ENCODE results near the gene AOPEP. TPM values are rescaled to one million over a fixed set of nuclear protein-coding genes. Genes with fewer than 3 reads are reported as not detected.

AOPEP gene
- total RNA-seq, 2 experiments from 2014 or later = 10.7 to 12.2 TPM

DNA sequence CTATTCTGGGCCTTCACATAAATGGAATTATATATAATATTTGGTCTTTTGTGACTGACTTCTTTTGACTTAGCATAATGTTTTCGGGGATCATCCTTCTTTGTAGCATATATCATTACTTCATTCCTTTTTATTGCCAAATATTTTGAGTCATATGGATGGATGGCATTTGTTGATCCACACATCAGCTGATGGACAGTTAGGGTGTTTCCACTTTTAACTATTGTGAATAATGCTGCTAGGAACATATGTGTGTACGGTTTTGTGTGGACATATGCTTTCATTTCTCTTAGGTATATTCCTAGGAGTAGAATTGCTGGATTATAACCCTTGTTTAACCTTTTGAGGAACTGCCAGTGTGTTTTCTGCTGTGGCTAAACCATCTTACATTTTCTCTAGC, 341.4 kb downstream of the AOPEP start:
- no peak overlapping the region for H3K4me3 Mint-ChIP-seq
- intact Hi-C loops (cut with micrococcal nuclease) = no loop called here
- H3K9me3 Mint-ChIP-seq = no peaks in the 10 kb centered on the region
- CTCF ChIA-PET = no interaction called here
- H3K27me3 Mint-ChIP-seq = no peaks in the 10 kb centered on the region
- H3K27ac Mint-ChIP-seq = no peak overlapping the region
- POLR2A ChIA-PET = no interaction called here
- DNase-seq = no peak
- no peaks in the 10 kb centered on the region for H3K4me1 Mint-ChIP-seq (ENCODE audit: low read depth)
- peaks cover 4% of the 10 kb centered on the region for H3K36me3 Mint-ChIP-seq

DNA sequence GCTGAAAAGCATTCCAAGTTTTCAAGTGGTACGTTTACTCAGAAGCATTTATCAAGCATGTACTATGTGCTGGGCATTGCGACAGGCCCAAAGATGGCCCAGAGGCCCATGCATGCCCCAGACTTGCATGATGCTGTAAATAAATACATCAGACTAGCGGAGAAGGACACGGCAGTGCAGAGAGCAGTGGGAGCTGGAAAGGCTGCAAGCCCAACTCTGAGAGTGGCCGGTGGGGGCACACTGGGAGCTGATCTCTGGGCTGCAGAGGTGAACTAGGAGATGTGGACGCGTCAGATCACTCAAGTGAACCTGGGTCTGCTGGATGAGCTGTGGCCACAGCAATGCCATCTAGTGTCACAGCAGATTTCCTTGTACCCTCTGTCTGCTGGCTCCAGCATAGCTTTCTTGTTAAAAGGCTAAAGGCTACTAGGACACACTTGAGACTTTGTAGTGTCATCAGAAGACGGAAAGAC, 344.1 kb downstream of the AOPEP start:
- ChIA-PET CTCF (no interaction called here), POLR2A (no interaction called here)
- Mint-ChIP-seq H3K9me3 (no peaks in the 10 kb centered on the region), H3K27ac (no peak overlapping the region), H3K27me3 (no peaks in the 10 kb centered on the region), H3K36me3 (no peaks in the 10 kb centered on the region), H3K4me1 (ENCODE audit: low read depth) (no peaks in the 10 kb centered on the region), H3K4me3 (no peak overlapping the region)
- intact Hi-C loops (cut with micrococcal nuclease) = no loop called here
- no peak for DNase-seq

DNA sequence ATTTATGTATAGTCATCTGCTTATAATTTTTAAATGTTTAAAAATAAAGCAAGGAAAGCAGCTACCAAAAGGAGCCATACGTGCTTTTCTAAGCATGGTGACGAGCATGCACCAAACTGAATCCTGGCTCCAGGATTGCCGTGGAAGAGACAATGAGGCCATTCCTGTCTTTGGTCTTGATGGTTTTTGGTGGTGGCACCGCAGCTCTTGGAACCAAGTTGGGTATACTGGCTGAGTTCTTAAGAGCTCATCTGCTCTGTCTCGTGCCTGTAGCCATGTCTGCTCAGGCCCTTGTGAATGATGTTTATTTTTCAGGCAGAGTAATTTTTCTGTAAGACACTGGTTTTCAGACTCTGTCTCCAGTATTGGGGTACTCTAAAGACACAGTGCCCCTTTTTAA, 345.0 kb downstream of the AOPEP start:
- no peak overlapping the region for H3K27ac Mint-ChIP-seq
- no peak for DNase-seq
- no peaks in the 10 kb centered on the region for H3K36me3 Mint-ChIP-seq
- intact Hi-C loops (cut with micrococcal nuclease) = no loop called here
- H3K9me3 Mint-ChIP-seq = no peaks in the 10 kb centered on the region
- H3K4me1 Mint-ChIP-seq (ENCODE audit: low read depth) = no peaks in the 10 kb centered on the region
- no peaks in the 10 kb centered on the region for H3K27me3 Mint-ChIP-seq
- ChIA-PET POLR2A (no interaction called here), CTCF (interaction anchor here (1.9 kb wide), 1 partner anchor 56 kb away, joined by 5 read pairs; no protein-coding TSS in a partner anchor)
- H3K4me3 Mint-ChIP-seq = no peak overlapping the region

GRCh38 chr9:95071925-95072324, 345.4 kb downstream of the AOPEP start:
- ChIA-PET POLR2A (no interaction called here), CTCF (interaction anchor here (0.9 to 1.9 kb wide), 2 partner anchors 55 to 265 kb away, joined by 3 to 5 read pairs; no protein-coding TSS in a partner anchor)
- no peaks in the 10 kb centered on the region for H3K36me3 Mint-ChIP-seq
- no peaks in the 10 kb centered on the region for H3K27me3 Mint-ChIP-seq
- intact Hi-C loops (cut with micrococcal nuclease) = no loop called here
- H3K27ac Mint-ChIP-seq = no peak overlapping the region
- no peaks in the 10 kb centered on the region for H3K9me3 Mint-ChIP-seq
- no peak overlapping the region for H3K4me3 Mint-ChIP-seq
- DNase-seq = no peak
- H3K4me1 Mint-ChIP-seq (ENCODE audit: low read depth) = no peaks in the 10 kb centered on the region

- CTCF ChIA-PET = interaction anchor here (0.9 to 1.9 kb wide), 2 partner anchors 54 to 263 kb away, joined by 3 to 5 read pairs; no protein-coding TSS in a partner anchor
- no peaks in the 10 kb centered on the region for H3K4me1 Mint-ChIP-seq (ENCODE audit: low read depth)
- H3K27me3 Mint-ChIP-seq = no peaks in the 10 kb centered on the region
- no peak overlapping the region for H3K27ac Mint-ChIP-seq
- intact Hi-C loops (cut with micrococcal nuclease) = no loop called here
- no peaks in the 10 kb centered on the region for H3K36me3 Mint-ChIP-seq
- POLR2A ChIA-PET = no interaction called here
- no peak overlapping the region for H3K4me3 Mint-ChIP-seq
- no peaks in the 10 kb centered on the region for H3K9me3 Mint-ChIP-seq
- DNase-seq = no peak
Measured at GRCh38 chr9:95073042-95073607, 346.6 kb downstream of the AOPEP start.

GRCh38 chr9:95073918-95074317, 347.4 kb downstream of the AOPEP start:
- no peak for DNase-seq
- ChIA-PET POLR2A (no interaction called here), CTCF (no interaction called here)
- H3K4me1 Mint-ChIP-seq (ENCODE audit: low read depth) = no peaks in the 10 kb centered on the region
- intact Hi-C loops (cut with micrococcal nuclease) = no loop called here
- H3K27ac Mint-ChIP-seq = no peak overlapping the region
- H3K4me3 Mint-ChIP-seq = no peak overlapping the region
- H3K27me3 Mint-ChIP-seq = no peaks in the 10 kb centered on the region
- H3K9me3 Mint-ChIP-seq = no peaks in the 10 kb centered on the region
- no peaks in the 10 kb centered on the region for H3K36me3 Mint-ChIP-seq

DNA sequence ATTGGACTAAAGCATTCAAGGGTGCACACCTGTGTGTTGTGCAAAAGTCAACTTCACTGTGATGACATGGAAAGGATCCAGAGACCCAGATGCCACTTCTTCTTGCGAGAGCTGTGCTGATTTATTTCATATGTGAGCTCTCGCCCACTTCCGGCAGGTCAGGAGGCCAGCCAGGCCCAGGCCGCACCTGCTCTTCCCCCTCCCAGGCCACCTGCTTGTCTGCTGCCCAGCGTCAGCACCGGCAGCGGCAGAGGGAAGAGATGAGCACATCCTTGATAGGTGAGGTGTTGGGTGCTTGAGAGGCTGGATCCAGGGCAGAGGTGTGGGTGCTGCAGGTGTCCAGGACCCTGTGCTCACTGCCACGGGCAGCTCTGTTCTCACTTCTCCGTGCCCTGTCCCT, 348.1 kb downstream of the AOPEP start:
- CTCF ChIA-PET = no interaction called here

GRCh38 chr9:95075700-95076099, 349.2 kb downstream of the AOPEP start:
- H3K36me3 Mint-ChIP-seq = no peaks in the 10 kb centered on the region
- ChIA-PET CTCF (interaction anchor here (1.3 kb wide), 1 partner anchor 394 kb away, joined by 3 read pairs; no protein-coding TSS in a partner anchor), POLR2A (no interaction called here)
- H3K4me3 Mint-ChIP-seq = no peak overlapping the region
- intact Hi-C loops (cut with micrococcal nuclease) = no loop called here
- H3K27me3 Mint-ChIP-seq = no peaks in the 10 kb centered on the region
- no peaks in the 10 kb centered on the region for H3K4me1 Mint-ChIP-seq (ENCODE audit: low read depth)
- no peak for DNase-seq
- H3K27ac Mint-ChIP-seq = no peak overlapping the region
- no peaks in the 10 kb centered on the region for H3K9me3 Mint-ChIP-seq

More for the DNA sequence above, 348.1 kb downstream of the AOPEP start:
- Mint-ChIP-seq H3K27me3 (no peaks in the 10 kb centered on the region), H3K4me3 (no peak overlapping the region), H3K36me3 (no peaks in the 10 kb centered on the region), H3K4me1 (ENCODE audit: low read depth) (no peaks in the 10 kb centered on the region), H3K27ac (no peak overlapping the region), H3K9me3 (no peaks in the 10 kb centered on the region)
- DNase-seq = no peak
- POLR2A ChIA-PET = no interaction called here
- intact Hi-C loops (cut with micrococcal nuclease) = no loop called here

DNA sequence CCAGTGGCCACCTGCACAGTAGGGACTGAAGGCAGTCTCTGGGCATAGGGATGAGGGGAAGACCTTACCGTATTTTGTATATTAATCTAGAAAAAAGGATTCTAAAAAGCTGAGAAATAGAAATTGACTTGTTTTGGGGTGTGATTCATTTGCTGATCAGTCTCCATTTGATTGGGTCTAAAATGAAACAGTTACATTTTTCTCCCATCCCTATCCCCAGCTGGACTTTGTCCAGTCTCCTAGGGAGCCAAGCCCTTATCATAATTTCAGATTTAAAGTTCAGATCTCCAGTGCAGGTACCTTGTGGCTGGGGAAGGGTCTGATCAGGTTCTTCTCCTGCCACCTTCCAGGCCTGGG, 350.2 kb downstream of the AOPEP start:
- no peaks in the 10 kb centered on the region for H3K4me1 Mint-ChIP-seq (ENCODE audit: low read depth)
- peaks cover 1% of the 10 kb centered on the region for H3K36me3 Mint-ChIP-seq
- no peak overlapping the region for H3K4me3 Mint-ChIP-seq
- H3K9me3 Mint-ChIP-seq = no peaks in the 10 kb centered on the region
- CTCF ChIA-PET = no interaction called here
- POLR2A ChIA-PET = no interaction called here
- H3K27me3 Mint-ChIP-seq = no peaks in the 10 kb centered on the region
- no peak overlapping the region for H3K27ac Mint-ChIP-seq
- DNase-seq = no peak
- intact Hi-C loops (cut with micrococcal nuclease) = no loop called here

DNA sequence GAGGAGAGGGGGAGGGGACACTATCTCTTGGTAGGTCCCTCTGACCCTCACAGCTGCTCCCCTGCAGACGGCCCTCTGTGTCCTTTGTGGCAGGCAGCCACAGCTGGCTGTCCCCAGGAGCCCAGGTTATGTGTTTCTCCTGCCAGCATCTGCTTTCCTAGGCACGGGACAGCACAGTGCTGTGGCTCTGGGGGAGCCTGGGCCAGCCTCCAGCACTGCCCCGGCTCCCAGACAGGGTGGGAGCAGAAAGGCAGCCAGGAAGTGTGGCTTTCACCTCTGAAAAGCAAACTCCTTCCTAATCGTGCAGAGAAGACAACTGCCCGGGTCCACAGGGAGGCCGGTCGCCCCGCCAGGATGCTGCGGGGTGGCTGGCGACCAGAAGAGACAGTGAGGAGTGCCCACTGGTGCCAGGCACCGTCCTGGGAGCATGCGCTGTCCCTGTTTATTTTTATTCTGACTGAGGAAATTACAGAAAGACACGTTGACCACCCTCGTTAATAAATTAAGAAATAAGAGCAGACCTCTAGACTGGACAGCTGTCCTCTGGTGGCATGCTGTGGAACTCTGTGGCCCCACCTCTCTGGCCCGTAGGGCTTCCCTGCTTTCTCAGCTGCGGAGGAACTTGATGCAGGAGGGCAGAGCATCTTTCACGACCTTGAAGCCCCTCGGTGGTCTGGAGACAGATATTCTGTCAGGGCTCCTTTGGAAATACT, 350.7 kb downstream of the AOPEP start:
- no peak for DNase-seq
- CTCF ChIA-PET = no interaction called here
- no peak overlapping the region for H3K4me3 Mint-ChIP-seq
- intact Hi-C loops (cut with micrococcal nuclease) = no loop called here
- H3K4me1 Mint-ChIP-seq (ENCODE audit: low read depth) = no peaks in the 10 kb centered on the region
- no peaks in the 10 kb centered on the region for H3K27me3 Mint-ChIP-seq
- H3K9me3 Mint-ChIP-seq = no peaks in the 10 kb centered on the region
- H3K36me3 Mint-ChIP-seq = peaks cover 1% of the 10 kb centered on the region
- H3K27ac Mint-ChIP-seq = no peak overlapping the region
- POLR2A ChIA-PET = no interaction called here

DNA sequence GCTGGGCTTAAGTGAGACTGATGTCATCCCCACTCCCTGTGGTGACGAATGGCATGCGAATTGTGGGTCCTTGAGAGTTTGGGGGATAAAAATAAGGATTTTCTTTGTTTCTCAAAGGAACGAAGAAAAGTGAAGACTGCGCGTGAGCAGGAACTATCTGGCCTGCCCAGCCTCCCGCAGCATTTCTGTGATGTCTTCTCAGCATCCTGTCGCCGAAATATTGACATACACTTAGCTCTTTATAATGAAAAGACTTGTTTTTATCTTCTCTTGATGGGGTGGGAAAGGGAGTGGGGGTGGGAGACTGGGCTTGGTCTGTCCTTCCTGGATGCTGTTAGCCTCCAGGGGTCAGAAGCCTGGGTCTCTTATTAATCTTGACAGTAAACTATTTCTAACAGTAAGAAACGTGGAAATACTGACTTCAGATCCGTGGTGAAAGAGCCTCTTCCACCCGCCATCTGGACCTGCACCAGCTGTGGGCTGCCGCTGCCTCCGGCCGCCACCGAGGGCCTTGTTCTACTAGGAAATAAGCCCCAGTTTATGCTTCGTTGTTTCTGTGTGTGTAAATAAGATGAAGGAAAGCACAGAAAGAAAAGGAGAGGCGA, 351.4 kb downstream of the AOPEP start:
- Mint-ChIP-seq H3K27ac (no peak overlapping the region), H3K9me3 (no peaks in the 10 kb centered on the region), H3K4me3 (no peak overlapping the region), H3K36me3 (peaks cover 1% of the 10 kb centered on the region), H3K27me3 (no peaks in the 10 kb centered on the region), H3K4me1 (ENCODE audit: low read depth) (no peaks in the 10 kb centered on the region)
- POLR2A ChIA-PET = no interaction called here
- CTCF ChIA-PET = no interaction called here
- no peak for DNase-seq
- intact Hi-C loops (cut with micrococcal nuclease) = no loop called here

GRCh38 chr9:95078511-95078910, 352.0 kb downstream of the AOPEP start:
- no peaks in the 10 kb centered on the region for H3K4me1 Mint-ChIP-seq (ENCODE audit: low read depth)
- no peaks in the 10 kb centered on the region for H3K27me3 Mint-ChIP-seq
- no peak for DNase-seq
- no peak overlapping the region for H3K27ac Mint-ChIP-seq
- peaks cover 1% of the 10 kb centered on the region for H3K36me3 Mint-ChIP-seq
- no peak overlapping the region for H3K4me3 Mint-ChIP-seq
- ChIA-PET POLR2A (no interaction called here), CTCF (no interaction called here)
- intact Hi-C loops (cut with micrococcal nuclease) = no loop called here
- no peaks in the 10 kb centered on the region for H3K9me3 Mint-ChIP-seq

DNA sequence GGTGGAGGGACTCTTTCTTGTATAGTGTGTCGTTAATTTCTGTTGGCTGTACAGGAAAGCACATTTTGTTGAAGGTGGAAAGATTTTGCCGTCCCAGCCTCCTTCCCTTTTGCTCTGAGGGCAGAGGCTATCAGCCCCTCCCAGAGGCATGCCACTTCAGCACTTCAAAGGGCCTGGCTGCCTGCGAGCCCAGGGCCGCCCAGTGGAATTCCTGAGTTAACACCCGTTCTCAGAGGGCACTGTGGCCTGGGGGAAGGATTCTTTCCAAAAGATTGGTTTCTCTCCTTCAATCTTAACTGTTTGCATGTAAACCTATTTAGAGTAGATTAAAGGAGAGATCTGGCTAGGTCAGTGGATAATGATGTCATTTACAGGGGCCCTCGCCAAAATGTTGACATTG, 352.4 kb downstream of the AOPEP start:
- CTCF ChIA-PET = no interaction called here
- H3K4me3 Mint-ChIP-seq = no peak overlapping the region
- no peaks in the 10 kb centered on the region for H3K27me3 Mint-ChIP-seq
- peaks cover 1% of the 10 kb centered on the region for H3K36me3 Mint-ChIP-seq
- intact Hi-C loops (cut with micrococcal nuclease) = no loop called here
- H3K27ac Mint-ChIP-seq = no peak overlapping the region
- H3K9me3 Mint-ChIP-seq = no peaks in the 10 kb centered on the region
- DNase-seq = no peak
- H3K4me1 Mint-ChIP-seq (ENCODE audit: low read depth) = no peaks in the 10 kb centered on the region
- POLR2A ChIA-PET = no interaction called here

All from activated CD4-positive, alpha-beta memory T cell treated with anti-CD3 and anti-CD28 coated beads for 36 hours (primary cell).